NCI-H2081 (cell line): Measurements from ENCODE around the gene EXOC6B.

ENCODE experiments used
- DNase-seq, 2 experiments: peaks; one replicate each; lab custom pipeline; 2025; lab: John Stamatoyannopoulos, UW

EXOC6B gene

GRCh38 chr2:72210470-72210869 is 615.4 kb downstream of the EXOC6B start:
- no peak for DNase-seq

DNA sequence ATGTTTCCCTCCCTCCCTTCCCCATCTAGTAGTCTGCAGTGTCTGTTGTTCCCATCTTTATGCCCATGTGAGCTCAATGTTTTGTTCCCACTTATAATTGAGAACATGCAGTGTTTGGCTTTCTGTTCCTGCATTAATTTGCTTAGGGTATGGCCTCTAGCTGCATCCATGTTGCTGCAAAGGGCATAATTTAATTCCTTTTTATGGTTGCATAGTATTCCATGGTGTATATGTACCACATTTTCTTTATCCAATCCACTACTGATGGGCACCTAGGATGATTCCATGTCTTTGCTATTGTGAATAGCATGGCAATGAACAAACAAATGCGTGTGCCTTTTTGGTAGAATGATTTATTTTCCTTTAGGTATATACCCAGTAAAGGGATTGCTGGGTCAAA is 617.6 kb downstream of the EXOC6B start:
- DNase-seq = no peak

GRCh38 chr2:72207334-72207733 is 618.5 kb downstream of the EXOC6B start:
- DNase-seq = no peak

DNA sequence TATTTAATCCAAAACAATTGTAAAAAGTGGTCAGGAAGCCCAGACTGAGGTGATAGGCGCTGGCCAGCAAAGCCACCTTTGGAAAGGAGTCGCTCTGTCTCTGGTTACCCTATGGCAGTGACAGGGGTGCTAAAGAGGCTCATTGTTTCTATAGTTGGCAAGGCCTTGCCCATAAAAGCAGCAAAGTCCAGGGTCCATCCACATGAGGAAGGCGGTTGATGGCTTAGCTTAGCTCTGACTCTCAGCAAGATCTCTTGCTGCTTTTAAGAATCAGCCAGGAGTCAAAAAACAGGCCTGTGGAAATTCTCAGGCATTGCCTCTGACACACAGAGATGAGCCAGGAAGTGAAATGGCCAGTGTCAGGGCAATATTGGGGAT is 620.3 kb downstream of the EXOC6B start:
- no peak for DNase-seq

DNA sequence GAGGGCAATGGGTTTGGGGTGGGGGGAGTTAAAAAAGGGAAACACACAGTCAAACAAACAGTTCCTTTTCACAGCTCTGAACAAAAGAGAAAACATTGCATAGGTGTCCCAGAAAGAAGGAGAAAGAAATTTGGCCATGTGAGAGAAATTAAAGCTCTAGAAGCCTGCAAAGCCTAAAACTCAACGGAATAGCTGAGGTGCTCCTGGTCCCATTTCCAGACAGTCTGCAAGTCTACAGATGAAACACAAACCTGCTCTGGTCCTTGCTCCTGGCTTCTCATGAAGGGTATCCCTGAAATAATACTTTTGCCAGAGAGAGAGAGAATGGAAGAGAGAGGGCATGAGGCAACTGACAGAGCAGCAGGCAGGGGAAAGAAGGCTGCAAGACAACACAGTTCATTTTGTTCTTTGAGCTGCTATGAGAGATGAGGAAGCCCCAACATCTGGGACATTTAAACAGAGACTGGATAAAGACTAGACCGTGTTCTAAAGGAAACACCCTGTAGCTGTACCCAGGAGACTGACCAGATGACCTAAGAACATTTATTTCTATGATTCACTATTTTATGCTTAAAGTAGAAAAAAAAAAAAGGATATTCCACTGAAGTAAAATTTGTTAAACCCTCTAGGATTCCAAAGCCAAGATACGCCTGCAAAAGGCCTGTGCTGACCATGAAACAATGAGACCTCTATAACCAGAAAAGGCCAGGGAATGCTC is 620.9 kb downstream of the EXOC6B start:
- no peak for DNase-seq

DNA sequence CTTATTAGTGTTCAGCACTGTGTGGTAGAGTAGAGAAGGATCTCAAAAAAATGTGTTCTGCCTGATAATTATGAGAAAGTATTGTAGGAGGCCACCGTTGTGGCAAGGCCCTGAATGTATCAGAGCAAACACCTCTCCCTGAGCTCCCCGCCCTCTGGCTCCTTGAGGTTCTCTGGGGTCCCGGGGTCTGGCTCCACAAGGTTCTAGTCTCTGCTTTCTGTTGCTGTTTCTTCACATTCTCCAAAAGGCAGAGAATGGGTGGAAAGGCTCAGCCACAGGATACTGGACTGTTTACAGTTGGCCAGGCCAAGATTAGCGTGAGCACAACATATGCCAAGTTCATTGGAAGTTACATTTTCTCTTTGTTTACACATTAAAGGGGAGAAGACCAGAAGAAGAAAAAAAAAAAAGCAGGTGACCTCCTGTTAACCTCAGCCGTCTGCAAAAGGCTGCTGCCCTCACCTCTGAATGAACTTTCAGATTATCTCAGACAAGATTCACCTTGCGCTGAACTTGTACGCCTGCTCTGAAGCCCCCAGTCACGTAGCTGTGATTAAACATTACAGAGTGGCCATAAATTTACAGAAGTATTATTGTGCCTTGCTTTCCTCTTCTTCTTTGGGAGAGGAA is 621.6 kb downstream of the EXOC6B start:
- no peak for DNase-seq

- DNase-seq = no peak
Observed at GRCh38 chr2:72198532-72199241, 627.1 kb downstream of the EXOC6B start.

GRCh38 chr2:72193723-72194122 is 632.1 kb downstream of the EXOC6B start:
- no peak for DNase-seq

GRCh38 chr2:72191441-72191840 is 634.4 kb downstream of the EXOC6B start:
- DNase-seq = no peak

DNA sequence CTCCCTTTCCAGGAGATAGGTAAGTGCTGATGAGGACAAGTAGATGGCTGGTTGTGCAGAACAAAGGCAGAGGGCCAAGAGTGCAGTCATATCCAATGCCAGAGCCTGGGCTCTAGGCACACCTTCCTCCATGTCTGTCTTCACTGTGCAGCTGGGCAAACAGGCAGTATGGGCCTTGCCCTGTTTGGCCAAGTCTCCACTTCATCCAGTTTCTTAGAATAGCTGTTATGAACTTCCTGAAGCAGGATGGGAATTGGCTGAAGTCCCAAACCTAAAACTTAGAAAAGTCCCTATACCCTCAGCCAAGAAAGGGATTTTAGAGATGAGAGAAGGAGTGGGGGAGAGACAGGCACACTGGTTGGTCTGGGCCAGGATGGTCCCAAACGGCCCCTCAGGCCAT is 640.6 kb downstream of the EXOC6B start:
- DNase-seq = no peak

GRCh38 chr2:72183466-72183865 is 642.4 kb downstream of the EXOC6B start:
- DNase-seq = no peak

- DNase-seq = no peak
Observed at GRCh38 chr2:72183016-72183415, 642.8 kb downstream of the EXOC6B start.

DNA sequence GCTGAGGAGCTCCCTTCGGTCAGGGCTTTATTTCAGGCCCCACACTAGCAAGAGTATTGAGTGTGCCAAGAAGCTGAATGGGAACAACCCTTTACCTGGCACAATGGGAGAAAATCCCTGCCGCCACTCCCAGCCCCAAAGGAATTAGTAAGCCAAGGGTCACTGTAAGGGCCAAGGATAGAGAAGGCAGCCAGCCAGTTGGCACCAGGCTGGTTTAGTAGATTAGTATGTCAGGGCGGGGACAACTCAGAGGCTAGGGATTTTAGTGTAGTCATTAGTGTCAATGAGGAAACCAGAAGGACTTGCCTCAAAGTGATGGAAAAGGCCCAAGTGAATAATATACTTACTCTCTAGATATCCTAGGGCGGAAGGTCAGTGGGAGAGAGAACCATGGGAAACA is 643.3 kb downstream of the EXOC6B start:
- DNase-seq = no peak

DNA sequence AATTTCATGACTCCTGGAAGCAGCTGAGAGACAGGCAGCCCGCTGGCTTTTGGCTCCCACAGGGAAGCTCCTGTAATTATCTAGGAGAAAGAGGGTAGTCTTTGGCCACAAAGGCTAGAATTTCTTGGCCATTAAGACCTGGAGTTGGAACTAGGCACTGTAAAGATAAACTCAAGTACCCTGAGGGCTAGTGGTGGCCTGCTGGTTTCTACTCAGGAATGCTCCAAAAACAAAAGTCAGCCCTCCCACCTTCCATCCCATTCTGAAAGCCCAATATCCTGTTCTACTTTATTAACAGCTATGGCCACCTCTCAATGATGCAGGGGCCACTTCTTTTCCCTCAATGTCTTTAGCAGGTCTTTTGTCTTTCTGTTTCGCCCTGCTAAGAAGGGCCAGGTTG is 644.2 kb downstream of the EXOC6B start:
- DNase-seq = no peak

DNA sequence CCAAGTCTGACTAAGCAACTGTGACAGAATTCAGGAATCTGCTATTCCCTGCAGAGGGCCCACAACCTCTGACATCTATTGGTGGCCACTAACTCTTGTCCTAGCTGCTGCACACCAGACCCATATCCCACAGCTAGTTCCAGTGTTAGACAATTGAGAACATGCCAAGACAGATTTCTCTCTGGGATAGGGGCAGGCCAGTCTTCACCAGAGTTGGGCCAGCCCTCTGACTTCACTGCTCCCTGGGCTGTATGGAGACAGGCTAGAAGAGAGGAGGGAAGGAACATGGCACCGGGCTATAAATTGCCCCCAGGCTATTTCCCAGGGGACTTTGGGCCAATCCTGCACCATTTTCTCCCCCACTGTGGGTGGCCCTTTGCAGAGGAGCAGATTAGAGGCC is 645.5 kb downstream of the EXOC6B start:
- no peak for DNase-seq

DNA sequence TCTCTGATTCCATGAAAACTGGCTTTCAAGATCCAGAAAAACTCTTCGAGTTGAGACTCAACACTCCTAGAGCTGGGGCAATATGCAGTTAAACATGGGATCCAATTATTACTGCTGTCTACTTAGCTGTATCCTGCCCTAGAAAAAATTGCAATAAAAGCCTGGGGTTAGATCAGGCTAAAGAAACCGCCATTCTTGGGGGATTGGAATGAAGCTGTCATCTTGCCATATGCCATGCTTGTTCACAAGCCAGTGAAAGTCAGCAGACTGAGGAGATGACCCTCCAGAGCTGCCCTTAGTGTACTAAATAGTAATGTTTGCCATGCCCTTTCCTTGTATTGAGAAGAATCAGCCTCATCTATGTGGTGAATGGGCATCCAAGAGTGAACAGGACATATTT is 647.3 kb downstream of the EXOC6B start:
- no peak for DNase-seq

DNA sequence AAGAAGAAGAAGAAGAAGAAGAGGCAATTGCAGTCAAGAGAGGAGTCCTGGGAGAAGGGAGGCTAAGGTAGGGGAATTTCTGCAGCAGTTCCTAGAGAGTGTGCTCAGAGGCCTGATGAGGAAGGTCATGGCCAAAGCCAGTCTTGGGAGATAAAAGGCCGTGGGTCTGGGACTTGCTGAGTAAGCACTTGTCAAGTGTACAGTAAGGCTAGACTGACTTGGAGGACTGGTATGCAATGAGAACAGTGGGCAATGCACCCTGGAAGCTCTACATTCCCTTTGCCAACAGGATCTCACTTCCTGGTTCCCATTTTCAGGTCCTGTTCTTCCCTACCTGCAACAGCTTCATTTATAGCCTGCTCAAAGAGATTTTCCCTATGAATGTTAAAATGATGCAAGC is 649.6 kb downstream of the EXOC6B start:
- DNase-seq = no peak

DNA sequence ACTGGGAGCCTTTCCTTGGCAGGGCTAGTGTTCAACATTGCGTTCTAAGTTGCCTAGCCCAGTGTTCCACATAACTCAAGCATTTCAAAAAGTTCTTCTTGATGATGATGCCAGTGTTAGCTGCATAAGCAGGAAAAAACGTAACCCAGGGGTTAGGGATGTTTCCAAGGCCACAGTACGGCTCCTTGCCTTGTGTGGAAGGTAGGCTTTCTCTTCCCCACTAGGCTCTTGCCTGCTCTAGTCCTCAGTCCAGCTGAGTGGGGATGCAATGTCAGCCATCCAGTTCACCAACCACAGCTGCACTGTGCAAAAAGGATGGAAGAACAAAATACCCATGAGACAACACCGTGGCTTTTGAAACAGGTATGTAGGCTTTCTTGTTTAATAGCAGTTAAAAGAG is 650.2 kb downstream of the EXOC6B start:
- no peak for DNase-seq

DNA sequence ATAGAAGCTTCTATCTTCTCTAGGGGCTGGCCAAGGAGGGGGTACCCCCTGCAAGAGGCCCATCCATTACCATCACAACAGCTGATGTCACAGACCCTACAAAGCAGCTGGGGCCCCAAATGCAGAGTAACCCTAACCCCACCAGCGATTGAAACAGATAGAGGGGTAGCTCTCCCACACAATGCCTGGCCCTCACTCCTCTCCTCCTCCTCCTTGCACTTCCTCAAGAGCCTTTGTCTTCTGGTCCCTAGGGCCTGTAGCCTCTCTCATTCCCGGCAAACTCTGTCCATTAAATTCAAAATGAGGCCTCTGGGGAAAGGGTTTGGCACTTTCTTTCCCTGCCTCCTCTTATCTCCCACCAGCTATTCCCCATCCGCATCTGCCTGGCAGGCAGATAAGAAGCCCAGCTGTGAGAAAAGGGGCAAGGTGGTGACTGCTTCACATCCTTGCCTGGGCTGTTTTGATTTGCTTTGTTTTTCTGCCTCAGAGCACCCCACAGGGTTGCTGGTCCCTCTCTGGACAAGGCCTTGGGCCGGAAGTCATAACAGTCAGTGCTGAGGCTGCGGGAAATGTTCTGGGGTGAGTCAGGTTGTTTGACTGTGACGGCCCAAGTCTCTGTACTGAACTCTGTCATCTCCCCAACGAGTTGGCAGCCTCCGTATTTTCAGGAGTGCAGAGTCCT is 652.1 kb downstream of the EXOC6B start:
- DNase-seq = no peak

DNA sequence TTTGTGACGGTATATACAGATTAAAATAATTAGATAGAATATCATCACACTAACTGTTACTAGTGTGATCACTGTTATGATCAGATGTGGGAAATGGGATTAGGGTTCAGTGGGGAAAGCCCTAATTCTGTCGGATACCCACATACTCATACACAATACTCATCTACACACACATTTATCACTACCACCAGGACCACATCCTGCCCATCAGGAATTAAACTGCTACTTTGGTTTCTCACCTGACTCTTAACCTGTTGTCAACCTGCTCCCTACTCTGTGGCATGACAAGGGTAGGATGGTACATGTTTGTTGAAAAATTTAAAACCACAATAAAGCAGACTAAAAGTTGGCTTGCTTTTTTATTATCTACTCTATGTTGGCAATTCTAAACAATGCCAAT is 653.4 kb downstream of the EXOC6B start:
- DNase-seq = no peak

DNA sequence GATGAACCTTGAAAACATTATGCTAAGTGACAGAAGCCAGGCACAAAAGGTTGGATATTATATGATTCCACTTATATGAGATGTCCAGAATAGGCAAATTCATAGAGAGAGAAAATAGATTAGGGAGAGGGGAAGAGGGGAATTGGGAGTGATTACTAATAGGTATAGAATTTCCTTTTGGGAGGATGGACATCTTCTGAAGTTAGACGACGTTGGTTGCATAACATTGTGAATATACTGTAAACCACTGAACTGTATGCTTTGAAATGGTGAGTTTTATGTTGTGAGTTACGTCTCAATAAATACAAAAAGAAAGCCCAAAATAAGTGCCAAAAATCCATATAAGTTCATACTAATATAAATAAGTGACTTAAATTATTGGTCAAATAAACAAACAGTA is 659.6 kb downstream of the EXOC6B start:
- no peak for DNase-seq

GRCh38 chr2:72165792-72166191 is 660.0 kb downstream of the EXOC6B start:
- no peak for DNase-seq

DNA sequence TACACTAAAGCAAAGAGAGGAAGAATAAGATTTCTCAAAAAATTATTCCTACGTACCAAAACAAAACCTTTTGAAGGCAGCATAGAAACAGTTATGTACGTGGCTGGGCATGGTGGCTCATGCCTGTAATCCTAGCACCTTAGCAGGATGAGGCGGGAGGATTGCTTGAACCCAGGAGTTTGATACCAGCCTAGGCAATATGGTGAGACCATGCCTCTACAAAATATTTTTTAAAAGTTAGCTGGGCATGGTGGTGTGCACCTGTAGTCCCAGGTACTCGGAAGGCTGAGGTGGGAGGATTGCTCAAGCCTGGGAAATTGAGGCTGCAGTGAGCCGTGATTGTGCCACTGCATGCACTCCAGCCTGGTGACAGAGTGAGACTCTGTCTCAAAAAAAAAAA is 663.3 kb downstream of the EXOC6B start:
- DNase-seq = no peak
